Mammary epithelial cell (primary cell): ENCODE data around the gene RPS24.

Experiments
- EZH2 ChIP-seq: IDR thresholded peaks from 2 replicates; pipeline ENCODE4 v1.6.1; 2012; ENCODE audit warnings: low read length, inconsistent platforms, borderline replicate concordance
- TF ChIP-seq, protein P1 (sequence below), 2 donors: IDR thresholded peaks in 1 of 2; conservative IDR thresholded peaks in 1 of 2; 2 replicates each; pipeline ENCODE4 v1.5.1; 2011 to 2012; ENCODE audit warnings: inconsistent platforms in 2 of 2, low read length in 2 of 2, mild to moderate bottlenecking in 2 of 2, control low read depth in 1 of 2, low read depth in 1 of 2; ENCODE audit not compliant: insufficient read depth in 1 of 2; ENCODE audit errors: extremely low read depth in 1 of 2

- TF ChIP-seq, protein P1, sequence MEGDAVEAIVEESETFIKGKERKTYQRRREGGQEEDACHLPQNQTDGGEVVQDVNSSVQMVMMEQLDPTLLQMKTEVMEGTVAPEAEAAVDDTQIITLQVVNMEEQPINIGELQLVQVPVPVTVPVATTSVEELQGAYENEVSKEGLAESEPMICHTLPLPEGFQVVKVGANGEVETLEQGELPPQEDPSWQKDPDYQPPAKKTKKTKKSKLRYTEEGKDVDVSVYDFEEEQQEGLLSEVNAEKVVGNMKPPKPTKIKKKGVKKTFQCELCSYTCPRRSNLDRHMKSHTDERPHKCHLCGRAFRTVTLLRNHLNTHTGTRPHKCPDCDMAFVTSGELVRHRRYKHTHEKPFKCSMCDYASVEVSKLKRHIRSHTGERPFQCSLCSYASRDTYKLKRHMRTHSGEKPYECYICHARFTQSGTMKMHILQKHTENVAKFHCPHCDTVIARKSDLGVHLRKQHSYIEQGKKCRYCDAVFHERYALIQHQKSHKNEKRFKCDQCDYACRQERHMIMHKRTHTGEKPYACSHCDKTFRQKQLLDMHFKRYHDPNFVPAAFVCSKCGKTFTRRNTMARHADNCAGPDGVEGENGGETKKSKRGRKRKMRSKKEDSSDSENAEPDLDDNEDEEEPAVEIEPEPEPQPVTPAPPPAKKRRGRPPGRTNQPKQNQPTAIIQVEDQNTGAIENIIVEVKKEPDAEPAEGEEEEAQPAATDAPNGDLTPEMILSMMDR (conservative IDR thresholded peaks at IDR 0.05 in 1 of 2, IDR thresholded peaks at IDR 0.05 in 1 of 2; ENCODE audit: extremely low read depth in 1 of 2, insufficient read depth in 1 of 2, low read depth in 1 of 2, low read length in 2 of 2), result no peak
- no peak for TF ChIP-seq EZH2
Measured at GRCh38 chr10:78079411-78079810, 45.7 kb downstream of the RPS24 start.
